Panc1 (cell line): Measurements from ENCODE around the gene DENND10. TPM values are rescaled to one million over a fixed set of nuclear protein-coding genes. Genes with fewer than 3 reads are reported as not detected.

ENCODE experiments used
- ATAC-seq: fragments of 200-7000 bp; cut with Tn5 transposase; 2 replicates; pipeline ENCODE4 v1.9.1; 2020; ENCODE audit warnings: mild to moderate bottlenecking, moderate library complexity
- BruUV-seq: library from RNA; stranded (reverse); fragments of 400-500 nt; replicated peaks from 2 replicates; lab custom pipeline; 2021; lab: Mats Ljungman, UMichigan
- CTCF ChIA-PET: fragments of 300-600 bp; sonication (Branson Sonifier 250); formaldehyde crosslinking; loops from one replicate; lab custom pipeline; 2022; ENCODE audit warnings: antibody characterized with exemption; lab: Charles Lee
- POLR2A ChIA-PET: fragments of 300-600 bp; sonication (Branson Sonifier 250); formaldehyde crosslinking; loops from one replicate; lab custom pipeline; 2022; ENCODE audit warnings: antibody characterized with exemption; lab: Charles Lee
- DNase-seq: peaks from one replicate; pipeline ENCODE4 v3.0.0-alpha.2; 2010; ENCODE audit warnings: low read depth, low spot score
- H3K27ac ChIP-seq: 2 replicates; pipeline ENCODE4 v1.5.1; 2011; ENCODE audit warnings: mild to moderate bottlenecking, low read length, inconsistent platforms
- H3K27me3 ChIP-seq: fragments of 200-500 bp; sonication (Bioruptor generic); 2 replicates; pipeline ENCODE4 v1.6.0; 2014; ENCODE audit warnings: low read length, inconsistent platforms; ENCODE audit not compliant: control insufficient read depth, insufficient read depth
- H3K36me3 ChIP-seq: fragments of 200-500 bp; sonication (Bioruptor generic); 2 replicates; pipeline ENCODE4 v1.5.1; 2014; ENCODE audit warnings: inconsistent platforms, mild to moderate bottlenecking, low read length, moderate library complexity; ENCODE audit not compliant: control insufficient read depth, insufficient read depth
- H3K4me1 ChIP-seq: 2 replicates; pipeline ENCODE4 v1.5.1; 2011; ENCODE audit warnings: inconsistent platforms, mild to moderate bottlenecking, low read length, moderate library complexity; ENCODE audit not compliant: control insufficient read depth, insufficient read depth
- H3K4me3 ChIP-seq, 2 experiments: 2 replicates each; pipeline ENCODE4 v1.5.1; 2011 to 2012; ENCODE audit warnings: low read depth in 2 of 2, low read length in 2 of 2, mild to moderate bottlenecking in 2 of 2, inconsistent platforms in 1 of 2, moderate library complexity in 1 of 2
- H3K9me3 ChIP-seq: fragments of 200-500 bp; sonication (Bioruptor generic); 2 replicates; pipeline ENCODE4 v1.5.1; 2014; ENCODE audit warnings: low read depth, mild to moderate bottlenecking, inconsistent platforms, low read length, moderate library complexity; ENCODE audit not compliant: control insufficient read depth, insufficient read depth
- CTCF ChIP-seq: fragments of 450-650 bp; IDR thresholded peaks from 2 replicates; pipeline ENCODE4 v1.5.1; 2017; ENCODE audit warnings: mild to moderate bottlenecking
- POLR2AphosphoS5 ChIP-seq: IDR thresholded peaks from 2 replicates; pipeline ENCODE4 v1.6.1; 2012; ENCODE audit warnings: mild to moderate bottlenecking, low read depth, low read length, moderate library complexity
- REST ChIP-seq, 2 experiments: IDR thresholded peaks; 2 replicates each; pipeline ENCODE4 v1.6.1; 2011 to 2012; ENCODE audit warnings: low read depth in 2 of 2, control low read depth in 1 of 2, low read length in 1 of 2, mild to moderate bottlenecking in 1 of 2, moderate library complexity in 1 of 2; ENCODE audit not compliant: insufficient read depth in 1 of 2
- SIN3A ChIP-seq: IDR thresholded peaks from 2 replicates; pipeline ENCODE4 v1.6.1; 2012; ENCODE audit warnings: low read depth, mild to moderate bottlenecking, low read length, moderate library complexity, borderline replicate concordance; ENCODE audit not compliant: insufficient read depth
- TCF7L2 ChIP-seq: IDR thresholded peaks from 2 replicates; pipeline ENCODE4 v1.6.1; 2011; ENCODE audit warnings: mild to moderate bottlenecking, low read depth, low read length, inconsistent platforms
- in situ Hi-C: cut with HindIII; loops from 2 replicates; pipeline ENCODE4 v1.10.0; 2016; ENCODE audit warnings: low sequenced_read_pairs, low pct_unique_long_range_greater_than_20kb
- intact Hi-C: fragments of 100-400 bp; cut with micrococcal nuclease; formaldehyde crosslinking; loops from one replicate; pipeline ENCODE4 v1.10.0; 2022; ENCODE audit not compliant: unreplicated experiment
- total RNA-seq: library from RNA; stranded (reverse); gene quantifications from one replicate; pipeline ENCODE4 v1.2.1, GENCODE V29; 2021; ENCODE audit not compliant: unreplicated experiment

The DENND10 gene
- total RNA-seq, 1 experiment from 2014 or later = 72.8 TPM

- Histone ChIP-seq H3K36me3 (peaks cover 38% of the 10 kb centered on the region), H3K27me3 (no peaks in the 10 kb centered on the region), H3K4me1 (peaks cover 21% of the 10 kb centered on the region), H3K9me3 (no peaks in the 10 kb centered on the region), H3K27ac (no peak overlapping the region), H3K4me3 (no peak overlapping the region)
- BruUV-seq = no TSS peak
- ATAC-seq = no peak
- CTCF ChIA-PET = no interaction called here
- in situ Hi-C loops (no loop called here), intact Hi-C loops (no loop called here)
- POLR2A ChIA-PET = no interaction called here
- no peak for DNase-seq
- TF ChIP-seq REST (IDR thresholded peaks at IDR 0.05; ENCODE audit: insufficient read depth in 1 of 2, low read depth in 2 of 2, low read length in 1 of 2) = no peak
- no peak for TF ChIP-seq CTCF
- TF ChIP-seq SIN3A = no peak
- no peak for TF ChIP-seq POLR2AphosphoS5
- TF ChIP-seq TCF7L2 = no peak
These were observed 72.3 kb downstream of the DENND10 start for GRCh38 chr10:119176166-119176565.

GRCh38 chr10:119177708-119178371 is 73.9 kb downstream of the DENND10 start:
- Histone ChIP-seq H3K27ac (peak overlapping the region; percentile 94), H3K36me3 (peaks cover 24% of the 10 kb centered on the region), H3K4me1 (peaks cover 21% of the 10 kb centered on the region), H3K4me3 (peak overlapping the region; percentile 71 to 100), H3K27me3 (no peaks in the 10 kb centered on the region), H3K9me3 (no peaks in the 10 kb centered on the region)
- no TSS peak for BruUV-seq
- ChIA-PET CTCF (no interaction called here), POLR2A (no interaction called here)
- DNase-seq = no peak
- ATAC-seq = no peak; the same call in 1 of the 2 replicates
- intact Hi-C loops = no loop called here
- in situ Hi-C loops = no loop called here
- TF ChIP-seq SIN3A (no peak), POLR2AphosphoS5 (no peak), REST (IDR thresholded peaks at IDR 0.05; ENCODE audit: insufficient read depth in 1 of 2, low read depth in 2 of 2, low read length in 1 of 2) (no peak), CTCF (no peak), TCF7L2 (no peak)
